Liver (tissue), 9 donors: ENCODE measurements around the gene SH3TC2. TPM values are rescaled to one million over a fixed set of nuclear protein-coding genes. Genes with fewer than 3 reads are reported as not detected.

Experiments used
- DNase-seq: peaks from one replicate; pipeline ENCODE4 v3.0.0-alpha.2; 2017; ENCODE audit warnings: low spot score
- H3K27ac ChIP-seq, 2 donors: one replicate each; pipeline ENCODE4 v1.7.0; 2013; ENCODE audit warnings: inconsistent platforms in 2 of 2, low read length in 2 of 2, control low read depth in 1 of 2, low read depth in 1 of 2, mild to moderate bottlenecking in 1 of 2
- H3K27me3 ChIP-seq, 4 donors: one replicate each; pipeline versions ENCODE4 v1.6.1 to v1.7.0; 2013; ENCODE audit warnings: low read length in 3 of 4, inconsistent platforms in 1 of 4, mild to moderate bottlenecking in 1 of 4, moderate library complexity in 1 of 4; ENCODE audit not compliant: control insufficient read depth in 4 of 4, insufficient read depth in 4 of 4
- H3K36me3 ChIP-seq, 4 donors: one replicate each; pipeline versions ENCODE4 v1.6.1 to v1.7.0; 2013; ENCODE audit warnings: low read length in 3 of 4, mild to moderate bottlenecking in 3 of 4, low read depth in 1 of 4, moderate library complexity in 1 of 4; ENCODE audit not compliant: control insufficient read depth in 4 of 4, insufficient read depth in 3 of 4
- H3K4me1 ChIP-seq, 4 donors: one replicate each; pipeline versions ENCODE4 v1.6.1 to v1.7.0; 2013; ENCODE audit warnings: low read length in 3 of 4, mild to moderate bottlenecking in 3 of 4, moderate library complexity in 1 of 4; ENCODE audit not compliant: control insufficient read depth in 4 of 4, insufficient read depth in 4 of 4
- H3K4me3 ChIP-seq, 3 donors: one replicate each; pipeline versions ENCODE4 v1.6.1 to v1.7.0; 2013; ENCODE audit warnings: low read length in 3 of 3, control low read depth in 1 of 3, low read depth in 1 of 3, mild to moderate bottlenecking in 1 of 3
- H3K9ac ChIP-seq, 2 donors: one replicate each; pipeline ENCODE4 v1.7.0; 2013; ENCODE audit warnings: low read length in 2 of 2, mild to moderate bottlenecking in 2 of 2, moderate library complexity in 2 of 2, control low read depth in 1 of 2, low read depth in 1 of 2
- H3K9me3 ChIP-seq, 4 donors: one replicate each; pipeline versions ENCODE4 v1.6.1 to v1.7.0; 2013; ENCODE audit warnings: low read length in 3 of 4; ENCODE audit not compliant: control insufficient read depth in 4 of 4
- EGR1 ChIP-seq, 2 donors: IDR thresholded peaks; 2 replicates each; pipeline ENCODE4 v1.6.1; 2016 to 2018; ENCODE audit warnings: antibody characterized with exemption in 2 of 2, low read depth in 2 of 2
- FOXA1 ChIP-seq: IDR thresholded peaks from 2 replicates; pipeline ENCODE4 v1.6.1; 2016; ENCODE audit warnings: antibody characterized with exemption
- FOXA2 ChIP-seq: IDR thresholded peaks from 2 replicates; pipeline ENCODE4 v1.6.1; 2016; ENCODE audit warnings: antibody characterized with exemption
- GABPA ChIP-seq, 2 donors: IDR thresholded peaks in 1 of 2; conservative IDR thresholded peaks in 1 of 2; 2 replicates each; pipeline ENCODE4 v1.6.1; 2016; ENCODE audit warnings: antibody characterized with exemption in 2 of 2, mild to moderate bottlenecking in 1 of 2, moderate library complexity in 1 of 2
- HNF4G ChIP-seq: IDR thresholded peaks from 2 replicates; pipeline ENCODE4 v1.6.1; 2016; ENCODE audit warnings: antibody characterized with exemption
- JUND ChIP-seq, 2 donors: IDR thresholded peaks; 2 replicates each; pipeline ENCODE4 v1.6.1; 2016; ENCODE audit warnings: antibody characterized with exemption in 2 of 2
- MAX ChIP-seq: IDR thresholded peaks from 2 replicates; pipeline ENCODE4 v1.6.1; 2016; ENCODE audit warnings: antibody characterized with exemption
- NR2F2 ChIP-seq: IDR thresholded peaks from 2 replicates; pipeline ENCODE4 v1.6.1; 2016; ENCODE audit warnings: antibody characterized with exemption
- RAD21 ChIP-seq, 2 donors: IDR thresholded peaks; 2 replicates each; pipeline ENCODE4 v1.6.1; 2016; ENCODE audit warnings: antibody characterized with exemption in 2 of 2, mild to moderate bottlenecking in 2 of 2
- RXRA ChIP-seq, 2 donors: IDR thresholded peaks; 2 replicates each; pipeline ENCODE4 v1.6.1; 2017 to 2018; ENCODE audit warnings: antibody characterized with exemption in 2 of 2, mild to moderate bottlenecking in 1 of 2
- SP1 ChIP-seq: IDR thresholded peaks from 2 replicates; pipeline ENCODE4 v1.6.1; 2018; ENCODE audit warnings: antibody characterized with exemption, mild to moderate bottlenecking
- TAF1 ChIP-seq: conservative IDR thresholded peaks from 2 replicates; pipeline ENCODE4 v1.6.1; 2016; ENCODE audit warnings: antibody characterized with exemption, mild to moderate bottlenecking
- YY1 ChIP-seq: IDR thresholded peaks from 2 replicates; pipeline ENCODE4 v1.6.1; 2016; ENCODE audit warnings: antibody characterized with exemption, mild to moderate bottlenecking
- WGBS: extraction: QIAGEN DNeasy Blood & Tissue Kit; methylation state at CpG from one replicate; pipeline ENCODE4 v1.1.7; 2013; 5-methylcytosine and 5-hydroxymethylcytosine counted together
- polyA plus RNA-seq, 2 donors: library from polyadenylated mRNA; stranded (reverse) in 1 of 2; unstranded in 1 of 2; fragments of 200-250 nt in 1 of 2; fragments of >200 nt in 1 of 2; fragmentation: Nextera tagmentation in 1 of 2; extraction: Ambion mirVana in 1 of 2; gene quantifications; one replicate each; pipeline versions ENCODE4 v1.2.1 to v1.2.3, GENCODE V29; 2013 to 2015
- total RNA-seq, 2 donors: library from RNA; depleted of rRNA; stranded (reverse); fragments of >200 nt; gene quantifications; one replicate each; pipeline ENCODE4 v1.2.3, GENCODE V29; 2014
- TF ChIP-seq, protein P1 (sequence below): fragments of 150-350 bp; IDR thresholded peaks from 2 replicates; pipeline ENCODE4 v1.5.1; 2017; ENCODE audit warnings: improper control_type of control experiment, low read depth, low read length; ENCODE audit not compliant: missing input control
- TF ChIP-seq, protein P2 (sequence below): IDR thresholded peaks from 2 replicates; pipeline ENCODE4 v1.6.1; 2016; ENCODE audit warnings: antibody characterized with exemption, mild to moderate bottlenecking
- TF ChIP-seq, protein P3 (sequence below): IDR thresholded peaks from 2 replicates; pipeline ENCODE4 v1.6.1; 2016; ENCODE audit warnings: antibody characterized with exemption
- donor health status: healthy.
- donor health status: healthy.
- donor health status: healthy.
- donor health status: healthy.
- donor health status: healthy.

Gene SH3TC2
- total and polyA plus RNA-seq, 4 donors, result 0.31 to 6.2 (median 0.57) TPM

- no peaks in the 10 kb centered on the region for H3K27me3 ChIP-seq
- H3K9ac ChIP-seq, result no peak overlapping the region
- no peaks in the 10 kb centered on the region for H3K36me3 ChIP-seq
- H3K4me1 ChIP-seq, result peaks cover 0 to 10% (median 6%) of the 10 kb centered on the region in 4 donors
- TF ChIP-seq HNF4G (no peak), JUND (IDR thresholded peaks at IDR 0.05) (no peak), TAF1 (no peak), RAD21 (IDR thresholded peaks at IDR 0.05) (no peak), SP1 (no peak), YY1 (no peak), RXRA (IDR thresholded peaks at IDR 0.05) (no peak), FOXA2 (no peak), FOXA1 (no peak)
- TF ChIP-seq, protein P1, sequence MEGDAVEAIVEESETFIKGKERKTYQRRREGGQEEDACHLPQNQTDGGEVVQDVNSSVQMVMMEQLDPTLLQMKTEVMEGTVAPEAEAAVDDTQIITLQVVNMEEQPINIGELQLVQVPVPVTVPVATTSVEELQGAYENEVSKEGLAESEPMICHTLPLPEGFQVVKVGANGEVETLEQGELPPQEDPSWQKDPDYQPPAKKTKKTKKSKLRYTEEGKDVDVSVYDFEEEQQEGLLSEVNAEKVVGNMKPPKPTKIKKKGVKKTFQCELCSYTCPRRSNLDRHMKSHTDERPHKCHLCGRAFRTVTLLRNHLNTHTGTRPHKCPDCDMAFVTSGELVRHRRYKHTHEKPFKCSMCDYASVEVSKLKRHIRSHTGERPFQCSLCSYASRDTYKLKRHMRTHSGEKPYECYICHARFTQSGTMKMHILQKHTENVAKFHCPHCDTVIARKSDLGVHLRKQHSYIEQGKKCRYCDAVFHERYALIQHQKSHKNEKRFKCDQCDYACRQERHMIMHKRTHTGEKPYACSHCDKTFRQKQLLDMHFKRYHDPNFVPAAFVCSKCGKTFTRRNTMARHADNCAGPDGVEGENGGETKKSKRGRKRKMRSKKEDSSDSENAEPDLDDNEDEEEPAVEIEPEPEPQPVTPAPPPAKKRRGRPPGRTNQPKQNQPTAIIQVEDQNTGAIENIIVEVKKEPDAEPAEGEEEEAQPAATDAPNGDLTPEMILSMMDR, result no peak
- TF ChIP-seq, protein P2, sequence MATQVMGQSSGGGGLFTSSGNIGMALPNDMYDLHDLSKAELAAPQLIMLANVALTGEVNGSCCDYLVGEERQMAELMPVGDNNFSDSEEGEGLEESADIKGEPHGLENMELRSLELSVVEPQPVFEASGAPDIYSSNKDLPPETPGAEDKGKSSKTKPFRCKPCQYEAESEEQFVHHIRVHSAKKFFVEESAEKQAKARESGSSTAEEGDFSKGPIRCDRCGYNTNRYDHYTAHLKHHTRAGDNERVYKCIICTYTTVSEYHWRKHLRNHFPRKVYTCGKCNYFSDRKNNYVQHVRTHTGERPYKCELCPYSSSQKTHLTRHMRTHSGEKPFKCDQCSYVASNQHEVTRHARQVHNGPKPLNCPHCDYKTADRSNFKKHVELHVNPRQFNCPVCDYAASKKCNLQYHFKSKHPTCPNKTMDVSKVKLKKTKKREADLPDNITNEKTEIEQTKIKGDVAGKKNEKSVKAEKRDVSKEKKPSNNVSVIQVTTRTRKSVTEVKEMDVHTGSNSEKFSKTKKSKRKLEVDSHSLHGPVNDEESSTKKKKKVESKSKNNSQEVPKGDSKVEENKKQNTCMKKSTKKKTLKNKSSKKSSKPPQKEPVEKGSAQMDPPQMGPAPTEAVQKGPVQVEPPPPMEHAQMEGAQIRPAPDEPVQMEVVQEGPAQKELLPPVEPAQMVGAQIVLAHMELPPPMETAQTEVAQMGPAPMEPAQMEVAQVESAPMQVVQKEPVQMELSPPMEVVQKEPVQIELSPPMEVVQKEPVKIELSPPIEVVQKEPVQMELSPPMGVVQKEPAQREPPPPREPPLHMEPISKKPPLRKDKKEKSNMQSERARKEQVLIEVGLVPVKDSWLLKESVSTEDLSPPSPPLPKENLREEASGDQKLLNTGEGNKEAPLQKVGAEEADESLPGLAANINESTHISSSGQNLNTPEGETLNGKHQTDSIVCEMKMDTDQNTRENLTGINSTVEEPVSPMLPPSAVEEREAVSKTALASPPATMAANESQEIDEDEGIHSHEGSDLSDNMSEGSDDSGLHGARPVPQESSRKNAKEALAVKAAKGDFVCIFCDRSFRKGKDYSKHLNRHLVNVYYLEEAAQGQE, result no peak
- 44% methylated on average over 3 of the region's 3 CpGs for WGBS
- no peak overlapping the region for H3K4me3 ChIP-seq
- no peaks in the 10 kb centered on the region for H3K9me3 ChIP-seq
- DNase-seq, result no peak
- peak overlapping the region; percentile 67 to 81 for H3K27ac ChIP-seq
Observed at GRCh38 chr5:148962200-148962550, 100.7 kb downstream of the SH3TC2 start.

GRCh38 chr5:148961261-148962199, 101.3 kb downstream of the SH3TC2 start:
- 49% methylated on average over 8 of the region's 8 CpGs for WGBS
- TF ChIP-seq JUND (IDR thresholded peaks at IDR 0.05) (peak; percentile 60 to 68), YY1 (peak; percentile 61), SP1 (peak; percentile 58), FOXA1 (peak; percentile 24), FOXA2 (peak; percentile 39), TAF1 (no peak), EGR1 (IDR thresholded peaks at IDR 0.05; ENCODE audit: low read depth in 2 of 2) (peak in 1 of 2 donors; percentile 57), NR2F2 (peak; percentile 82), GABPA (IDR thresholded peaks at IDR 0.05 in 1 of 2, conservative IDR thresholded peaks at IDR 0.05 in 1 of 2) (peak in 1 of 2 donors; percentile 20), RAD21 (IDR thresholded peaks at IDR 0.05) (peak; percentile 36 to 38), MAX (peak; percentile 78)
- TF ChIP-seq, protein P3, sequence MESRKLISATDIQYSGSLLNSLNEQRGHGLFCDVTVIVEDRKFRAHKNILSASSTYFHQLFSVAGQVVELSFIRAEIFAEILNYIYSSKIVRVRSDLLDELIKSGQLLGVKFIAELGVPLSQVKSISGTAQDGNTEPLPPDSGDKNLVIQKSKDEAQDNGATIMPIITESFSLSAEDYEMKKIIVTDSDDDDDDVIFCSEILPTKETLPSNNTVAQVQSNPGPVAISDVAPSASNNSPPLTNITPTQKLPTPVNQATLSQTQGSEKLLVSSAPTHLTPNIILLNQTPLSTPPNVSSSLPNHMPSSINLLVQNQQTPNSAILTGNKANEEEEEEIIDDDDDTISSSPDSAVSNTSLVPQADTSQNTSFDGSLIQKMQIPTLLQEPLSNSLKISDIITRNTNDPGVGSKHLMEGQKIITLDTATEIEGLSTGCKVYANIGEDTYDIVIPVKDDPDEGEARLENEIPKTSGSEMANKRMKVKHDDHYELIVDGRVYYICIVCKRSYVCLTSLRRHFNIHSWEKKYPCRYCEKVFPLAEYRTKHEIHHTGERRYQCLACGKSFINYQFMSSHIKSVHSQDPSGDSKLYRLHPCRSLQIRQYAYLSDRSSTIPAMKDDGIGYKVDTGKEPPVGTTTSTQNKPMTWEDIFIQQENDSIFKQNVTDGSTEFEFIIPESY, result peak; percentile 82
- TF ChIP-seq, protein P1, result no peak
- TF ChIP-seq, protein P2, result peak; percentile 42

More at GRCh38 chr5:148961261-148962199, 101.3 kb downstream of the SH3TC2 start:
- H3K4me3 ChIP-seq, result no peak overlapping the region
- peak overlapping the region; percentile 67 to 81 for H3K27ac ChIP-seq
- no peak overlapping the region for H3K9ac ChIP-seq
- peaks cover 0 to 10% (median 6%) of the 10 kb centered on the region in 4 donors for H3K4me1 ChIP-seq
- no peaks in the 10 kb centered on the region for H3K9me3 ChIP-seq
- no peaks in the 10 kb centered on the region for H3K27me3 ChIP-seq
- no peaks in the 10 kb centered on the region for H3K36me3 ChIP-seq
- no peak for DNase-seq
